Endothelial cell of umbilical vein (primary cell): ENCODE results near the gene ATP6V1F. TPM values are rescaled to one million over a fixed set of nuclear protein-coding genes. Genes with fewer than 3 reads are reported as not detected.

ENCODE experiments used
- BruUV-seq: library from RNA; stranded (reverse); fragments of 400-500 nt; replicated peaks from 2 replicates; lab custom pipeline; 2021; lab: Mats Ljungman, UMichigan
- CTCF ChIA-PET: fragments of 300-600, 350-600 bp; sonication (Branson Sonifier 250); formaldehyde crosslinking; loops from one replicate; lab custom pipeline; 2021; ENCODE audit warnings: antibody characterized with exemption, inconsistent platforms; lab: Charles Lee
- POLR2A ChIA-PET: fragments of 300-600, 350-600 bp; sonication (Branson Sonifier 250); formaldehyde crosslinking; loops from one replicate; lab custom pipeline; 2021; ENCODE audit warnings: antibody characterized with exemption, inconsistent platforms; lab: Charles Lee
- DNase-seq: peaks from one replicate; pipeline ENCODE4 v3.0.0-alpha.2; 2011; ENCODE audit warnings: low read depth, low spot score
- FAIRE-seq: peaks from 2 replicates; lab custom pipeline; 2011; peaks lifted over from hg19 to GRCh38; lab: Jason Lieb, UNC
- H2AFZ ChIP-seq: 2 replicates; pipeline ENCODE4 v1.6.0; 2012; ENCODE audit warnings: low read depth, low read length, control low read depth, inconsistent platforms
- H3K27ac ChIP-seq: 2 replicates; pipeline ENCODE4 v1.5.1; 2011; ENCODE audit warnings: low read depth, mild to moderate bottlenecking, control low read depth, low read length, moderate library complexity; ENCODE audit not compliant: insufficient read depth
- H3K27me3 ChIP-seq, 2 experiments: 2 replicates each; pipeline versions ENCODE4 v1.6.0 to v1.6.1; 2011; ENCODE audit warnings: low read length in 2 of 2, mixed read lengths in 1 of 2; ENCODE audit not compliant: control insufficient read depth in 2 of 2, insufficient read depth in 2 of 2
- H3K36me3 ChIP-seq, 2 experiments: 2 replicates in 1 of 2; 3 replicates in 1 of 2; pipeline ENCODE4 v1.5.1; 2011; ENCODE audit warnings: low read length in 2 of 2, mild to moderate bottlenecking in 1 of 2, moderate library complexity in 1 of 2; ENCODE audit not compliant: control insufficient read depth in 2 of 2, insufficient read depth in 2 of 2; ENCODE audit errors: extremely low read depth in 1 of 2
- H3K4me1 ChIP-seq: 3 replicates; pipeline ENCODE4 v1.5.1; 2011; ENCODE audit warnings: mild to moderate bottlenecking, low read length; ENCODE audit not compliant: control insufficient read depth, insufficient read depth; ENCODE audit errors: extremely low read depth
- H3K4me2 ChIP-seq: 2 replicates; pipeline ENCODE4 v1.6.1; 2011; ENCODE audit warnings: low read length, control low read depth, mixed read lengths; ENCODE audit not compliant: insufficient read depth
- H3K4me3 ChIP-seq, 3 experiments: fragments of 200-600 bp in 1 of 3; sonication (generic), shearing (Covaris generic) in 1 of 3; replicated peaks in 1 of 3; 2 replicates each; pipeline ENCODE4 v1.5.1; 2011 to 2016; ENCODE audit warnings: control low read depth in 3 of 3, low read length in 3 of 3, mild to moderate bottlenecking in 2 of 3, inconsistent platforms in 1 of 3, low read depth in 1 of 3, moderate library complexity in 1 of 3; ENCODE audit not compliant: insufficient read depth in 1 of 3
- H3K79me2 ChIP-seq: 2 replicates; pipeline ENCODE4 v1.6.0; 2012; ENCODE audit warnings: low read length, inconsistent platforms; ENCODE audit not compliant: control insufficient read depth, insufficient read depth
- H3K9ac ChIP-seq: replicated peaks from 2 replicates; pipeline ENCODE3; 2011; ENCODE audit warnings: low read length, control low read depth; ENCODE audit not compliant: insufficient read depth; ENCODE audit errors: extremely low read depth
- H3K9me1 ChIP-seq: replicated peaks from 3 replicates; pipeline ENCODE4 v1.6.0; 2011; ENCODE audit warnings: mild to moderate bottlenecking, low read length; ENCODE audit not compliant: control insufficient read depth, insufficient read depth; ENCODE audit errors: extremely low read depth
- H3K9me3 ChIP-seq: replicated peaks from 2 replicates; pipeline ENCODE4 v1.5.1; 2012; ENCODE audit warnings: low read length, inconsistent platforms; ENCODE audit not compliant: control insufficient read depth, insufficient read depth
- H4K20me1 ChIP-seq: replicated peaks from 2 replicates; pipeline ENCODE3; 2011; ENCODE audit warnings: mild to moderate bottlenecking, low read length; ENCODE audit not compliant: control insufficient read depth, insufficient read depth; ENCODE audit errors: extremely low read depth
- CTCF ChIP-seq, 2 donors: IDR thresholded peaks; 1 replicate in 1 of 2; 2 replicates in 1 of 2; pipeline ENCODE4 v1.5.1; 2011; ENCODE audit warnings: low read length in 2 of 2, mild to moderate bottlenecking in 2 of 2, moderate library complexity in 2 of 2, control low read depth in 1 of 2, inconsistent platforms in 1 of 2, low read depth in 1 of 2; ENCODE audit not compliant: insufficient read depth in 1 of 2; ENCODE audit errors: extremely low read depth in 1 of 2
- EZH2 ChIP-seq: IDR thresholded peaks from 2 replicates; pipeline ENCODE4 v1.6.1; 2012; ENCODE audit warnings: borderline replicate concordance, low read depth, mild to moderate bottlenecking, moderate library complexity, low read length, inconsistent platforms; ENCODE audit not compliant: severe bottlenecking
- FOS ChIP-seq: IDR thresholded peaks from 2 replicates; pipeline ENCODE4 v1.6.1; 2011; ENCODE audit warnings: mild to moderate bottlenecking, low read length, moderate library complexity, borderline replicate concordance; ENCODE audit not compliant: insufficient read depth
- GATA2 ChIP-seq: IDR thresholded peaks from 2 replicates; pipeline ENCODE4 v1.7.0; 2011; ENCODE audit warnings: low read depth, mild to moderate bottlenecking, moderate library complexity, mixed read lengths, low read length; ENCODE audit not compliant: insufficient read length, insufficient read depth
- JUN ChIP-seq: IDR thresholded peaks from 2 replicates; pipeline ENCODE4 v1.6.1; 2011; ENCODE audit warnings: borderline replicate concordance, low read depth; ENCODE audit not compliant: insufficient read length, insufficient read depth
- MAX ChIP-seq: IDR thresholded peaks from 2 replicates; pipeline ENCODE4 v1.6.1; 2011; ENCODE audit not compliant: insufficient read depth, insufficient read length
- MYC ChIP-seq: IDR thresholded peaks from one replicate; pipeline ENCODE4 v1.6.1; 2011; ENCODE audit warnings: mild to moderate bottlenecking, low read depth, low read length
- POLR2A ChIP-seq: IDR thresholded peaks from 2 replicates; pipeline ENCODE4 v1.6.1; 2012; ENCODE audit warnings: low read depth, mild to moderate bottlenecking, control low read depth, low read length
- POLR2AphosphoS5 ChIP-seq: IDR thresholded peaks from 2 replicates; pipeline ENCODE4 v1.6.1; 2012; ENCODE audit warnings: low read depth, mild to moderate bottlenecking, control low read depth, low read length, moderate library complexity; ENCODE audit not compliant: insufficient read depth
- dilution Hi-C: fragments of 300-500 bp; cut with MboI; formaldehyde crosslinking; loops from one replicate; pipeline ENCODE4 v1.15.0; 2019; ENCODE audit warnings: low sequenced_read_pairs; ENCODE audit not compliant: extremely low pct_ligation_motif_present
- intact Hi-C: fragments of 100-400 bp; cut with micrococcal nuclease; formaldehyde crosslinking; loops from one replicate; pipeline ENCODE4 v1.10.0; 2022
- polyA plus RNA-seq, 4 experiments: library from polyadenylated mRNA; depleted of rRNA in 3 of 4; stranded (reverse) in 3 of 4; unstranded in 1 of 4; fragments of >200 nt; gene quantifications; 2 replicates each; pipeline versions ENCODE4 v1.2.1 to v1.2.3, GENCODE V29; 2011 to 2012; ENCODE audit warnings: missing spikeins in 1 of 4
- total RNA-seq: library from RNA; stranded (reverse); gene quantifications from 2 replicates; pipeline ENCODE4 v1.2.3, GENCODE V29; 2021

The ATP6V1F gene
- total and polyA plus RNA-seq, 2 donors (not counting 3 experiments of a cell fraction or from before 2014, with no cell fraction given), result 156 to 360 TPM

- no peaks in the 10 kb centered on the region for H4K20me1 ChIP-seq
- DNase-seq (no peak), FAIRE-seq (no peak)
- no peak overlapping the region for H3K27ac ChIP-seq
- H3K79me2 ChIP-seq, result no peaks in the 10 kb centered on the region
- H3K4me1 ChIP-seq, result no peaks in the 10 kb centered on the region
- no peak overlapping the region for H3K4me3 ChIP-seq
- no peak overlapping the region for H2AFZ ChIP-seq
- H3K27me3 ChIP-seq, result no peaks in the 10 kb centered on the region
- CTCF ChIA-PET, result interaction anchor here (1.2 kb wide), 1 partner anchor 16 kb away, joined by 3 read pairs; no protein-coding TSS in a partner anchor
- TF ChIP-seq MAX, result no peak
- no peak for TF ChIP-seq FOS
- TF ChIP-seq EZH2, result no peak
- no peak for TF ChIP-seq POLR2A
- no peak overlapping the region for H3K4me2 ChIP-seq
- no peak overlapping the region for H3K9ac ChIP-seq
- POLR2A ChIA-PET, result no interaction called here
- dilution Hi-C loops, result no loop called here
- intact Hi-C loops, result no loop called here
- peaks cover 9 to 71% of the 10 kb centered on the region in 2 experiments for H3K36me3 ChIP-seq
- no peaks in the 10 kb centered on the region for H3K9me3 ChIP-seq
- H3K9me1 ChIP-seq, result no peaks in the 10 kb centered on the region
- BruUV-seq, result no TSS peak
Observed at GRCh38 chr7:128843938-128844621, 18.6 kb upstream of the ATP6V1F start.

GRCh38 chr7:128844777-128845311 is 17.8 kb upstream of the ATP6V1F start:
- CTCF ChIA-PET, result interaction anchor here (1.2 kb wide), 1 partner anchor 15 kb away, joined by 3 read pairs; no protein-coding TSS in a partner anchor
- POLR2A ChIA-PET, result no interaction called here
- Histone ChIP-seq H2AFZ (no peak overlapping the region), H4K20me1 (no peaks in the 10 kb centered on the region), H3K27ac (no peak overlapping the region), H3K4me3 (no peak overlapping the region), H3K79me2 (no peaks in the 10 kb centered on the region), H3K27me3 (no peaks in the 10 kb centered on the region), H3K4me2 (no peak overlapping the region), H3K9me3 (no peaks in the 10 kb centered on the region), H3K9ac (no peak overlapping the region), H3K36me3 (peaks cover 9 to 74% of the 10 kb centered on the region in 2 experiments), H3K9me1 (no peaks in the 10 kb centered on the region), H3K4me1 (no peaks in the 10 kb centered on the region)
- intact Hi-C loops, result no loop called here
- TSS peak; percentile 35 for BruUV-seq
- dilution Hi-C loops, result no loop called here
- no peak for DNase-seq
- FAIRE-seq, result no peak
- TF ChIP-seq MAX (no peak), POLR2A (no peak), POLR2AphosphoS5 (no peak), EZH2 (no peak), CTCF (IDR thresholded peaks at IDR 0.05; ENCODE audit: extremely low read depth in 1 of 2, insufficient read depth in 1 of 2, low read depth in 1 of 2, low read length in 2 of 2) (no peak), JUN (no peak), FOS (no peak), GATA2 (no peak), MYC (no peak)
